ENCODE data around the gene F10. TPM values are rescaled to one million over a fixed set of nuclear protein-coding genes. Genes with fewer than 3 reads are reported as not detected.

F10 gene
- polyA plus RNA-seq, 1 experiment = 39.0 TPM

DNA sequence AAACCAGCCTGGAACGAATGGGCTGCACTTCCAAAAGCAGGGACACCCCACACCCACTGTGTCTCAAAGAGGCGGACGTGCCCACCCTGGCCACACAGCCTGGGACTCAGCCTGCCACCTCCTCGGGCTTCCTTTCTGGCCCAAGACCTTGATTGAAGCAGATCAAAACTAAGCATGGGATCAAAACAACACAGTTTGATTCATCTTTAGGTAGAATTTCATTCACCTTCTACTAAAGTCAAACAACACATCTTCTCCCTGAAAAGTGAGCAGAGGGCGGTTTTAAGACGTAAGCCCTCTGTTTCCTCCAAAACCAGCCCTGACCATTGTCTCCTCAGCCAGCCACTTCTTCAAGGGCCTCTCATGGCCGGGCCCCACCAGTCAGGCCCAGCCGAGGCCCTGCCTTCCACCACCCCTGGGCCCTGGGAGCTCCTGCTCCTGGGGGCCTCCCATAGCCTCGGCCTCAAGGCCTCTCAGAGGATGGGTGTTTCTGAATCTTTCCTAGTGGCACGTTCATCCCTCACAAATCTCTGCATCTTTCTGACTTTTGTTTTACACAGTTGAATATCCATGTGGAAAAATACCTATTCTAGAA, 6.3 kb upstream of the F10 start:
- Histone ChIP-seq H3K27me3 (ENCODE audit: control insufficient read depth, insufficient read depth, low read length) (no peaks in the 10 kb centered on the region), H3K4me3 (ENCODE audit: low read depth, low read length) (no peak overlapping the region), H3K36me3 (ENCODE audit: control insufficient read depth, insufficient read depth, low read length) (no peaks in the 10 kb centered on the region)
- TF ChIP-seq CTCF (IDR thresholded peaks at IDR 0.05; ENCODE audit: insufficient read depth, low read depth, low read length) = no peak
- DNase-seq (ENCODE audit: low read depth) = no peak
- CTCF ChIA-PET = no interaction called here
- POLR2A ChIA-PET = no interaction called here

DNA sequence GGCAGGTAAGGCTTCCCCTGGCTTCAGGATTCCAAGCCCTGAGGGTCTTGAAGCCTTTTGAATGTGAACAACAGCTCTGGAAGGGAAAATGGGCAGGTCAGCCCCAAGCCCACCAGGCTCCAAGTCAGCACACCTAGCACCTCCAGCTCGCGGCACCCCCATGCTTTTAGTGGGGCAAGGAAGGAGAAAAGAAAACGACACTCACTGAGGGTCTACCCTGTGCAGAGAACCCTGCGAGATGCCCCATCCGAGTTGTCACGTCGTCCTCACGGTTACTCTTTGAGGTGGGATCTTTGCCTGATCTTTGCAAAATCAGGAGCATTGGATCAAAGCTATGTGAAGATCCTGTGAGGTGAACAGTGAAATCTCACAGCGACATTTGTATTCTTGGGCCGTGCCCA, 5.7 kb upstream of the F10 start:
- no peak for TF ChIP-seq CTCF (IDR thresholded peaks at IDR 0.05; ENCODE audit: insufficient read depth, low read depth, low read length)
- H3K36me3 ChIP-seq (ENCODE audit: control insufficient read depth, insufficient read depth, low read length) = no peaks in the 10 kb centered on the region
- H3K4me3 ChIP-seq (ENCODE audit: low read depth, low read length) = no peak overlapping the region
- H3K27me3 ChIP-seq (ENCODE audit: control insufficient read depth, insufficient read depth, low read length) = no peaks in the 10 kb centered on the region
- ChIA-PET POLR2A (no interaction called here), CTCF (no interaction called here)
- DNase-seq (ENCODE audit: low read depth) = no peak

DNA sequence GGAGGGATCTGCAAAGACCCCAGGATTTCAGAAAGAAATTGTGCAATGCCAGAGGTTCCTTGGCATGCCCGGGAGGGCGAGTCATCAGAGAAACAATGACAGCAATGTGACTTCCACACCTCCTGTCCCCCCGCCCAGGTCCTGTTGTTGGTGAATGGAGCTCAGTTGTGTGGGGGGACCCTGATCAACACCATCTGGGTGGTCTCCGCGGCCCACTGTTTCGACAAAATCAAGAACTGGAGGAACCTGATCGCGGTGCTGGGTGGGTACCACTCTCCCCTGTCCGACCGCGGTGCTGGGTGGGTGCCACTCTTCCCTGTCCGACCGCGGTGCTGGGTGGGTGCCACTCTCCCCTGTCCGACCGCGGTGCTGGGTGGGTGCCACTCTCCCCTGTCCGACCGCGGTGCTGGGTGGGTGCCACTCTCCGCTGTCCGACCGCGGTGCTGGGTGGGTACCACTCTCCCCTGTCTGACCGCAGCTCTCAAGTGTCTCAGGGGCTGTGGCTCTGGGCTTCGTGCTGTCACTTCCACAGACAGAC, 5.2 kb upstream of the F10 start:
- no peaks in the 10 kb centered on the region for H3K36me3 ChIP-seq (ENCODE audit: control insufficient read depth, insufficient read depth, low read length)
- ChIA-PET CTCF (no interaction called here), POLR2A (no interaction called here)
- no peaks in the 10 kb centered on the region for H3K27me3 ChIP-seq (ENCODE audit: control insufficient read depth, insufficient read depth, low read length)
- no peak for DNase-seq (ENCODE audit: low read depth)
- no peak for TF ChIP-seq CTCF (IDR thresholded peaks at IDR 0.05; ENCODE audit: insufficient read depth, low read depth, low read length)
- H3K4me3 ChIP-seq (ENCODE audit: low read depth, low read length) = no peak overlapping the region

GRCh38 chr13:113117911-113118260, 4.7 kb upstream of the F10 start:
- CTCF ChIA-PET = no interaction called here
- H3K27me3 ChIP-seq (ENCODE audit: control insufficient read depth, insufficient read depth, low read length) = no peaks in the 10 kb centered on the region
- no peak for DNase-seq (ENCODE audit: low read depth)
- POLR2A ChIA-PET = no interaction called here
- no peak overlapping the region for H3K4me3 ChIP-seq (ENCODE audit: low read depth, low read length)
- H3K36me3 ChIP-seq (ENCODE audit: control insufficient read depth, insufficient read depth, low read length) = no peaks in the 10 kb centered on the region
- no peak for TF ChIP-seq CTCF (IDR thresholded peaks at IDR 0.05; ENCODE audit: insufficient read depth, low read depth, low read length)

DNA sequence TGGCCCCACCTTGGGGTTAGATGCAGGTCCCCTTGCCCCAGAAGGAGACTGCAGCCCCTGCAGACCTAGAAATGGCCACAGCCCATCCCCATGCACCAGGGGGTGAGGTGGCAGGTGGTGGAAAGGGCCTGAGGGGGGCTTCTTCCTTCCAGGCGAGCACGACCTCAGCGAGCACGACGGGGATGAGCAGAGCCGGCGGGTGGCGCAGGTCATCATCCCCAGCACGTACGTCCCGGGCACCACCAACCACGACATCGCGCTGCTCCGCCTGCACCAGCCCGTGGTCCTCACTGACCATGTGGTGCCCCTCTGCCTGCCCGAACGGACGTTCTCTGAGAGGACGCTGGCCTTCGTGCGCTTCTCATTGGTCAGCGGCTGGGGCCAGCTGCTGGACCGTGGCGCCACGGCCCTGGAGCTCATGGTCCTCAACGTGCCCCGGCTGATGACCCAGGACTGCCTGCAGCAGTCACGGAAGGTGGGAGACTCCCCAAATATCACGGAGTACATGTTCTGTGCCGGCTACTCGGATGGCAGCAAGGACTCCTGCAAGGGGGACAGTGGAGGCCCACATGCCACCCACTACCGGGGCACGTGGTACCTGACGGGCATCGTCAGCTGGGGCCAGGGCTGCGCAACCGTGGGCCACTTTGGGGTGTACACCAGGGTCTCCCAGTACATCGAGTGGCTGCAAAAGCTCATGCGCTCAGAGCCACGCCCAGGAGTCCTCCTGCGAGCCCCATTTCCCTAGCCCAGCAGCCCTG, 4.2 kb upstream of the F10 start:
- ChIA-PET POLR2A (no interaction called here), CTCF (no interaction called here)
- TF ChIP-seq CTCF (IDR thresholded peaks at IDR 0.05; ENCODE audit: insufficient read depth, low read depth, low read length) = no peak
- Histone ChIP-seq H3K4me3 (ENCODE audit: low read depth, low read length) (no peak overlapping the region), H3K27me3 (ENCODE audit: control insufficient read depth, insufficient read depth, low read length) (no peaks in the 10 kb centered on the region), H3K36me3 (ENCODE audit: control insufficient read depth, insufficient read depth, low read length) (no peaks in the 10 kb centered on the region)
- no peak for DNase-seq (ENCODE audit: low read depth)

Data from BJ (cell line).